ENCODE results near the gene SNAI3.
A peak's percentile ranks its signal among the peaks of the same experiment; 100 is the strongest.

Gene SNAI3

GRCh38 chr16:88687254-88687576 lies 908 bp upstream of the SNAI3 start:
- Histone ChIP-seq H3K9me2 (replicated peaks; ENCODE audit: low read depth, low read length) (no peaks in the 10 kb centered on the region), H3F3A (ENCODE audit: low read depth) (no peaks in the 10 kb centered on the region), H3K4me3 (ENCODE audit: low read length, poor library complexity, severe bottlenecking) (no peak overlapping the region), H3K79me2 (ENCODE audit: insufficient read depth, low read length) (no peaks in the 10 kb centered on the region), H3K9ac (ENCODE audit: low read depth, low read length, poor library complexity, severe bottlenecking) (no peak overlapping the region), H3K27me3 (ENCODE audit: insufficient read depth, low read length, poor library complexity, severe bottlenecking) (no peaks in the 10 kb centered on the region), H3K36me3 (ENCODE audit: insufficient read depth, low read length) (no peaks in the 10 kb centered on the region), H3K4me2 (ENCODE audit: low read depth, low read length, poor library complexity, severe bottlenecking) (no peak overlapping the region), H4K20me1 (ENCODE audit: insufficient read depth, low read length, poor library complexity, severe bottlenecking) (no peaks in the 10 kb centered on the region), H2AFZ (ENCODE audit: low read length) (no peak overlapping the region), H3K4me1 (ENCODE audit: insufficient read depth, low read length, poor library complexity, severe bottlenecking) (peaks cover 6% of the 10 kb centered on the region), H3K9me3 (ENCODE audit: insufficient read depth, low read depth, low read length) (no peaks in the 10 kb centered on the region)
- TF ChIP-seq CTCF (conservative IDR thresholded peaks at IDR 0.05; ENCODE audit: low read length) (no peak), EZH2phosphoT487 (IDR thresholded peaks at IDR 0.05; ENCODE audit: borderline replicate concordance) (no peak)

- TF ChIP-seq EZH2phosphoT487 (IDR thresholded peaks at IDR 0.05; ENCODE audit: borderline replicate concordance) (no peak), CTCF (conservative IDR thresholded peaks at IDR 0.05; ENCODE audit: low read length) (no peak)
- Histone ChIP-seq H3K4me1 (ENCODE audit: insufficient read depth, low read length, poor library complexity, severe bottlenecking) (peaks cover 6% of the 10 kb centered on the region), H3K4me3 (ENCODE audit: low read length, poor library complexity, severe bottlenecking) (peak overlapping the region; percentile 71), H4K20me1 (ENCODE audit: insufficient read depth, low read length, poor library complexity, severe bottlenecking) (no peaks in the 10 kb centered on the region), H2AFZ (ENCODE audit: low read length) (no peak overlapping the region), H3K27me3 (ENCODE audit: insufficient read depth, low read length, poor library complexity, severe bottlenecking) (no peaks in the 10 kb centered on the region), H3K36me3 (ENCODE audit: insufficient read depth, low read length) (no peaks in the 10 kb centered on the region), H3F3A (ENCODE audit: low read depth) (no peaks in the 10 kb centered on the region), H3K79me2 (ENCODE audit: insufficient read depth, low read length) (no peaks in the 10 kb centered on the region), H3K4me2 (ENCODE audit: low read depth, low read length, poor library complexity, severe bottlenecking) (peak overlapping the region; percentile 82), H3K9ac (ENCODE audit: low read depth, low read length, poor library complexity, severe bottlenecking) (no peak overlapping the region), H3K9me3 (ENCODE audit: insufficient read depth, low read depth, low read length) (no peaks in the 10 kb centered on the region), H3K9me2 (replicated peaks; ENCODE audit: low read depth, low read length) (no peaks in the 10 kb centered on the region)
Observed at GRCh38 chr16:88686062-88686438, 257 bp downstream of the SNAI3 start.

GRCh38 chr16:88685156-88686061 lies 898 bp downstream of the SNAI3 start:
- H2AFZ ChIP-seq (ENCODE audit: low read length): no peak overlapping the region
- no peak overlapping the region for H3K9ac ChIP-seq (ENCODE audit: low read depth, low read length, poor library complexity, severe bottlenecking)
- no peaks in the 10 kb centered on the region for H3F3A ChIP-seq (ENCODE audit: low read depth)
- no peaks in the 10 kb centered on the region for H3K79me2 ChIP-seq (ENCODE audit: insufficient read depth, low read length)
- no peaks in the 10 kb centered on the region for H3K36me3 ChIP-seq (ENCODE audit: insufficient read depth, low read length)
- H3K27me3 ChIP-seq (ENCODE audit: insufficient read depth, low read length, poor library complexity, severe bottlenecking): no peaks in the 10 kb centered on the region
- H4K20me1 ChIP-seq (ENCODE audit: insufficient read depth, low read length, poor library complexity, severe bottlenecking): no peaks in the 10 kb centered on the region
- H3K4me1 ChIP-seq (ENCODE audit: insufficient read depth, low read length, poor library complexity, severe bottlenecking): peaks cover 6% of the 10 kb centered on the region
- no peaks in the 10 kb centered on the region for H3K9me3 ChIP-seq (ENCODE audit: insufficient read depth, low read depth, low read length)
- peak overlapping the region; percentile 82 for H3K4me2 ChIP-seq (ENCODE audit: low read depth, low read length, poor library complexity, severe bottlenecking)
- H3K9me2 ChIP-seq (replicated peaks; ENCODE audit: low read depth, low read length): no peaks in the 10 kb centered on the region
- peak overlapping the region; percentile 71 for H3K4me3 ChIP-seq (ENCODE audit: low read length, poor library complexity, severe bottlenecking)
- TF ChIP-seq CTCF (conservative IDR thresholded peaks at IDR 0.05; ENCODE audit: low read length) (peak; percentile 67), EZH2phosphoT487 (IDR thresholded peaks at IDR 0.05; ENCODE audit: borderline replicate concordance) (no peak)
